Measurements from ENCODE around the gene PLTP. TPM values are rescaled to one million over a fixed set of nuclear protein-coding genes. Genes with fewer than 3 reads are reported as not detected.

The PLTP gene
- total and polyA plus RNA-seq, 2 of the 13 experiments (the other 11 are each of a cell fraction or from before 2014, with no cell fraction given), result 16.9 to 28.6 TPM

GRCh38 chr20:45934046-45934585 lies 22.2 kb upstream of the PLTP start (continued):
- peak; percentile 57; the same call in 1 of the 2 replicates for TF ChIP-seq ZNF710 (CRISPR knock-in tag; IDR thresholded peaks at IDR 0.05; ENCODE audit: borderline replicate concordance)
- peak; percentile 11; the same call in 1 of the 2 replicates for TF ChIP-seq IRX3 (CRISPR knock-in tag; IDR thresholded peaks at IDR 0.05; ENCODE audit: borderline replicate concordance, low read depth)
- no peak; the same call in 1 of the 2 replicates for TF ChIP-seq FOXO1 (CRISPR knock-in tag; IDR thresholded peaks at IDR 0.05)
- TF ChIP-seq IKZF4 (CRISPR knock-in tag; IDR thresholded peaks at IDR 0.05; ENCODE audit: borderline replicate concordance, low read depth, not compliant biosample characterization), result peak; percentile 55
- peak; percentile 83; the same call in 1 of the 2 replicates for TF ChIP-seq ZNF577 (CRISPR knock-in tag; IDR thresholded peaks at IDR 0.05; ENCODE audit: borderline replicate concordance, low read depth)
- TF ChIP-seq MTF1 (CRISPR knock-in tag; IDR thresholded peaks at IDR 0.05), result peak; percentile 63; the same call in 1 of the 2 replicates
- peak; percentile 86; the same call in 1 of the 2 replicates for TF ChIP-seq RNF219 (CRISPR knock-in tag; IDR thresholded peaks at IDR 0.05)
- TF ChIP-seq ZNF564 (CRISPR knock-in tag; IDR thresholded peaks at IDR 0.05), result peak; percentile 18; the same call in 1 of the 2 replicates
- no peak for TF ChIP-seq ZNF142 (CRISPR knock-in tag; IDR thresholded peaks at IDR 0.05)
- no peak for TF ChIP-seq TAF15 (IDR thresholded peaks at IDR 0.05; ENCODE audit: low read depth, low read length, poor library complexity, severe bottlenecking)
- no peak for TF ChIP-seq FOXP4 (CRISPR knock-in tag; IDR thresholded peaks at IDR 0.05)
- TF ChIP-seq ZNF512B (CRISPR knock-in tag; IDR thresholded peaks at IDR 0.05; ENCODE audit: borderline replicate concordance), result peak; percentile 4; the same call in 1 of the 2 replicates

All from HepG2 (cell line).